Aorta (tissue), 5 donors: ENCODE data around the gene HS3ST4. TPM values are rescaled to one million over a fixed set of nuclear protein-coding genes. Genes with fewer than 3 reads are reported as not detected.

Source experiments
- ATAC-seq: fragments of 200-7000 bp; cut with Tn5 transposase; one replicate; pipeline ENCODE4 v1.9.1; 2022; ENCODE audit warnings: moderate library complexity; ENCODE audit not compliant: low FRiP score
- DNase-seq, 2 donors: peaks; one replicate each; pipeline ENCODE4 v3.0.0-alpha.2; 2020
- H3K27ac ChIP-seq, 2 donors: one replicate each; pipeline ENCODE4 v1.5.1; 2013; ENCODE audit warnings: low read length in 2 of 2, mild to moderate bottlenecking in 2 of 2, moderate library complexity in 2 of 2, control low read depth in 1 of 2, inconsistent platforms in 1 of 2, low read depth in 1 of 2
- H3K27me3 ChIP-seq, 2 donors: one replicate each; pipeline ENCODE4 v1.6.1; 2013; ENCODE audit warnings: control low read depth in 1 of 2, low read length in 1 of 2, mild to moderate bottlenecking in 1 of 2, moderate library complexity in 1 of 2; ENCODE audit not compliant: insufficient read depth in 2 of 2, control insufficient read depth in 1 of 2
- H3K36me3 ChIP-seq, 2 donors: one replicate each; pipeline ENCODE4 v1.6.1; 2013; ENCODE audit warnings: control low read depth in 1 of 2, low read length in 1 of 2, mild to moderate bottlenecking in 1 of 2; ENCODE audit not compliant: insufficient read depth in 2 of 2, control insufficient read depth in 1 of 2
- H3K4me1 ChIP-seq, 2 donors: one replicate each; pipeline ENCODE4 v1.6.1; 2013; ENCODE audit warnings: low read length in 2 of 2, control low read depth in 1 of 2, mild to moderate bottlenecking in 1 of 2, moderate library complexity in 1 of 2; ENCODE audit not compliant: insufficient read depth in 2 of 2, control insufficient read depth in 1 of 2
- H3K4me3 ChIP-seq, 2 donors: one replicate each; pipeline ENCODE4 v1.5.1; 2013; ENCODE audit warnings: low read length in 2 of 2, control low read depth in 1 of 2, mild to moderate bottlenecking in 1 of 2
- H3K9me3 ChIP-seq: one replicate; pipeline ENCODE4 v1.6.1; 2013; ENCODE audit warnings: mild to moderate bottlenecking, low read length; ENCODE audit not compliant: control insufficient read depth
- WGBS, 2 donors: extraction: QIAGEN DNeasy Blood & Tissue Kit; methylation state at CpG; one replicate each; pipeline ENCODE4 v1.1.7; 2013; 5-methylcytosine and 5-hydroxymethylcytosine counted together
- intact Hi-C, 2 donors: fragments of 100-400 bp; cut with DNase I; formaldehyde crosslinking; loops; one replicate each; pipeline versions ENCODE4 v1.14.2 to v1.15.0; 2022
- polyA plus RNA-seq, 2 donors: library from polyadenylated mRNA; stranded (reverse); fragments of 200-250 nt; gene quantifications; one replicate each; pipeline ENCODE4 v1.2.3, GENCODE V29; 2013
- total RNA-seq, 2 donors: library from RNA; stranded (reverse); fragmentation: NEBNext Ultra II Directional; extraction: Animal tissue kit (Norgen Biotek cat#: 25700); gene quantifications; one replicate each; pipeline ENCODE4 v1.2.1, GENCODE V29; 2021
- donor health status: healthy with polysubstance abuse.
- donor health status: Bipolar disorder and iron deficiency.
- donor health status: DM: no; HTN: no; CAD: no.
- donor health status: DM: no; HTN: no; CAD: no.
- donor health status: DM: yes; HTN: yes; CAD: no.

HS3ST4 gene
- total and polyA plus RNA-seq, 4 donors = not detected

DNA sequence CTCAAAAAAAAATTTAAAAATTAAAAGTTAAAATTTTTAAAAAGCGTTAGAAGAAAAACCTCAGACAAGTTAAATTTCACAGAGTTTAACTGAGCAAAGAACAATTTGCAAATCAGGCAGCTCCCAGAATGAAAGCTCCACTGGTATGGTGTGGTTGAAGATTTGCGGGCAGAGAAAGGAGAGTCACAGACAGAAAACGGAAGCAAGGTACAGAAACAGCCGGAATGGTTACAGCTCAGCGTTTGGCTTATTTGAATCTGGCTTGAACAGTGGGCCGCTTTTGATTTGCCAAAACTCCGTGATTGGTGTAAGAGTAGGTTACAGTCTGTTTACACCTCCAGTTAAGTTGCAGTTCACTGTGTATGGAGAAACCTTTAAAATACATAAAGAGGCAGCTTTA is 297.1 kb downstream of the HS3ST4 start:
- H3K4me1 ChIP-seq = no peaks in the 10 kb centered on the region
- H3K27ac ChIP-seq = no peak overlapping the region
- H3K9me3 ChIP-seq = no peaks in the 10 kb centered on the region
- H3K27me3 ChIP-seq = no peaks in the 10 kb centered on the region
- 71 to 75% methylated on average over 7 of the region's 7 CpGs for WGBS, 2 donors
- ATAC-seq = no peak
- no peak for DNase-seq
- no peaks in the 10 kb centered on the region for H3K36me3 ChIP-seq
- intact Hi-C loops = no loop called here
- H3K4me3 ChIP-seq = no peak overlapping the region

DNA sequence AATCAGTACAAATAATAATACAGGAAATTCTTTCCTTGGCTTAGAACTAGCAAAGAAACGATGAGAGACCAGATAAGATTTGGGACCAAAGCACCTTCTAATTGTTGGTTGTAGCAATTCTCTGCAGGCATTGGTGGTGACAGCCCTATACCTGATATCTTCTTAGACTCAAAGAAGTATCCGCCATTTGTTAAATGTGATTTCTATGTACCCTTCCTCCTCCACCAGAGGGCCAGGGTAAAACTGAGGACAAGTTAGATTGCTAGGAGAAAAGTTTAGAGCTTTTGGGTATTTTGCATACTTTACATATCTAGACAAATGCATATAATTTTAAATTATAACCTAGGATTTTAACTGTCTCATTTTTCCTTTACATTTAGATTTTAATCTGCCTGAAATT is 304.3 kb downstream of the HS3ST4 start:
- intact Hi-C loops = no loop called here
- no peaks in the 10 kb centered on the region for H3K36me3 ChIP-seq
- H3K27me3 ChIP-seq = no peaks in the 10 kb centered on the region
- no peak overlapping the region for H3K27ac ChIP-seq
- no peak for DNase-seq
- no peak overlapping the region for H3K4me3 ChIP-seq
- WGBS, 2 donors = 65 to 80% methylated on average over 2 of the region's 2 CpGs
- no peaks in the 10 kb centered on the region for H3K9me3 ChIP-seq
- H3K4me1 ChIP-seq = no peaks in the 10 kb centered on the region
- no peak for ATAC-seq

DNA sequence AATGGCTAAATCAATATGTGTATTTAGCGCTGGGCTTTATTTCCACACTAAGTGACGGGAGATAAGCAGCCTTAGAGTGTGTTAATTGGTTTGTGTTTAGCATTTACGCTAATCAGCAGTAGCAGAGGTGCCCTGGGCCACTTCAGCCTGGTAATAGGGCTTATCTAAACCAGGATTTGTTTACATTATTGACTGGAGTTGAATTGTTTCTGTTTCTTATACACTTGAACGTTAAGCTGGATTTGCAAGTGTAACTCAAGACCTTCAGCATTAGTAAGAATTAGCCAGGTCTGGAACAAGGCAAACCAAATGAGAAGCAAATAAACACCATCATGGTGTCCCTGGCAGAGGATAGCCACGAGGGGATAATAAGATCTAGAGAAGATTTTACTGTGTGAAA is 313.6 kb downstream of the HS3ST4 start:
- no peaks in the 10 kb centered on the region for H3K36me3 ChIP-seq
- peaks cover 2% of the 10 kb centered on the region for H3K9me3 ChIP-seq
- ATAC-seq (no peak), DNase-seq (no peak)
- WGBS, 2 donors = 61 to 63% methylated on average over 5 of the region's 5 CpGs
- no peaks in the 10 kb centered on the region for H3K27me3 ChIP-seq
- H3K4me1 ChIP-seq = no peaks in the 10 kb centered on the region
- intact Hi-C loops = no loop called here
- H3K4me3 ChIP-seq = no peak overlapping the region
- no peak overlapping the region for H3K27ac ChIP-seq

- WGBS, 2 donors = 85 to 86% methylated on average over 1 of the region's 1 CpG
- H3K4me1 ChIP-seq = no peaks in the 10 kb centered on the region
- DNase-seq (no peak), ATAC-seq (no peak)
- no peaks in the 10 kb centered on the region for H3K36me3 ChIP-seq
- no peak overlapping the region for H3K4me3 ChIP-seq
- peaks cover 4% of the 10 kb centered on the region for H3K9me3 ChIP-seq
- intact Hi-C loops = no loop called here
- no peak overlapping the region for H3K27ac ChIP-seq
- H3K27me3 ChIP-seq = no peaks in the 10 kb centered on the region
These were observed 320.6 kb downstream of the HS3ST4 start for GRCh38 chr16:26012376-26012775.

DNA sequence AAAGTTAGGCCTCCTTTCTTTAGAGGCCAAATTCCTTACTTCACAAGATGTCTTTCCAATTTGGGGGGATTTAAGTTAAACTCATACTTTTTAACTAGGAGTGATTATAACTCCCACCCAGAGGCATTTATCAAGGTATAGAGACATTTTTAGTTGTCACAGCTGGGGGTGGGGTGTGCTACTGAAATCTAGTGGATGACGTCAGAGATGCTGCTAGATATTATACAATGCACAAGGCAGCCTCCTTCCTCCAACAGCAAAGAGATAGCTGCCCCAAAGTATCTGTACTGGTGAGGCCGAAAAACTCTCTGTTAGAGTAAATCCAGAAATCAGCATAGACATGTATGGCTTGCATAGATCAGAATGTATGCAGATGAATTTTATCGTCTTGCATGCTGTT is 324.0 kb downstream of the HS3ST4 start:
- DNase-seq (no peak), ATAC-seq (no peak)
- Histone ChIP-seq H3K27me3 (peaks cover 0 to 1% of the 10 kb centered on the region in 2 donors), H3K36me3 (no peaks in the 10 kb centered on the region), H3K4me3 (no peak overlapping the region), H3K4me1 (no peaks in the 10 kb centered on the region), H3K9me3 (peaks cover 2% of the 10 kb centered on the region), H3K27ac (no peak overlapping the region)
- intact Hi-C loops = no loop called here
- 55 to 93% methylated on average over 3 of the region's 3 CpGs for WGBS, 2 donors

- Histone ChIP-seq H3K4me1 (no peaks in the 10 kb centered on the region), H3K4me3 (no peak overlapping the region), H3K36me3 (no peaks in the 10 kb centered on the region), H3K27ac (no peak overlapping the region), H3K9me3 (peaks cover 2% of the 10 kb centered on the region), H3K27me3 (peaks cover 0 to 1% of the 10 kb centered on the region in 2 donors)
- intact Hi-C loops = no loop called here
- WGBS, 2 donors = 35 to 47% methylated on average over 2 of the region's 2 CpGs
- no peak for ATAC-seq
- DNase-seq = no peak
These were observed 325.2 kb downstream of the HS3ST4 start for GRCh38 chr16:26016989-26017388.

GRCh38 chr16:26019381-26020242 is 327.9 kb downstream of the HS3ST4 start:
- ATAC-seq (no peak), DNase-seq (no peak)
- Histone ChIP-seq H3K9me3 (peaks cover 4% of the 10 kb centered on the region), H3K4me1 (no peaks in the 10 kb centered on the region), H3K36me3 (no peaks in the 10 kb centered on the region), H3K27me3 (peaks cover 0 to 1% of the 10 kb centered on the region in 2 donors), H3K4me3 (no peak overlapping the region), H3K27ac (no peak overlapping the region)
- intact Hi-C loops = no loop called here
- 29 to 30% methylated on average over 12 of the region's 12 CpGs for WGBS, 2 donors

DNA sequence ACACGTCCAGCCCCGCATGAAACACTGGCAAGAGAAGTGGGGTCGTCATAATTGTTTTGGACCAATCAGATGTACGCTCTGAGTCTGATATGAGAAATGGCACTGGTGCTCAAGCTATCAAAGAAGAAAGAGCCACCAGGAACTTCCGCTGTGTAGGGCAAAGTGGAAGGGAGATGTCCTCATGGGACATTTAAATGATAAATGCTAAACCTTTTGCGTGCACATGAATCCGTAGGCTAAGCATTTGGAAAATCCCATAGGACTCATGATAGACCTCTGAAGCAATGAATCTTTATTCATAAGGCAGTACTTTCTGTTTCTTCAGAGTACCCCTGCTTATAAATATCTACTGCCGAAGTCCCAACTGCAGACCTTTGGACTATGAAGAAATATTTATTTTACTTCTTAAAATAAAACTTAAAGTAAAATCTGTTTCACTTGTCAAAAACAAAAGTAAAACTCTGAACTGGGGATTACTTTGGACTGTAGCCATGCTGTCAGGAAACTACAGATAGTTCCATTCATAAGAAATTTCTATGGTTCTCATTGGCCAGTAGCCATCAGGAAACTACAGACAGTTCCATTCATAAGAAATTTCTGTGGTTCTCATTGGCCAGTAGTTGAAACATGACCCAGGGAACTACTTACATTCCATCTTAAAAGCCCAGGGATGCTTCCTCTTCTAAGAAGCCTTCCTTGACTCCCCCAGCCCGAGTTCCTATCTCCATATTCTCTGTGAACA is 335.1 kb downstream of the HS3ST4 start:
- Histone ChIP-seq H3K9me3 (peaks cover 4% of the 10 kb centered on the region), H3K27ac (no peak overlapping the region), H3K4me3 (no peak overlapping the region), H3K27me3 (no peaks in the 10 kb centered on the region), H3K4me1 (no peaks in the 10 kb centered on the region), H3K36me3 (no peaks in the 10 kb centered on the region)
- ATAC-seq (no peak), DNase-seq (no peak)
- 24 to 25% methylated on average over 9 of the region's 9 CpGs for WGBS, 2 donors
- intact Hi-C loops = no loop called here

- H3K36me3 ChIP-seq = no peaks in the 10 kb centered on the region
- WGBS, 2 donors = 61 to 62% methylated on average over 9 of the region's 9 CpGs
- intact Hi-C loops = no loop called here
- H3K4me3 ChIP-seq = no peak overlapping the region
- DNase-seq (no peak), ATAC-seq (no peak)
- no peaks in the 10 kb centered on the region for H3K9me3 ChIP-seq
- H3K27ac ChIP-seq = no peak overlapping the region
- no peaks in the 10 kb centered on the region for H3K4me1 ChIP-seq
- no peaks in the 10 kb centered on the region for H3K27me3 ChIP-seq
These were observed 339.5 kb downstream of the HS3ST4 start for GRCh38 chr16:26031286-26031685.
